Transverse colon (tissue), 3 donors: Measurements from ENCODE around the gene NPAP1.

Source experiments
- EP300 ChIP-seq: sonication (generic); formaldehyde crosslinking; IDR thresholded peaks from one replicate; pipeline ENCODE4 v1.6.1; 2017; ENCODE audit warnings: antibody characterized with exemption, low read depth
- POLR2AphosphoS5 ChIP-seq, 3 donors: sonication (generic); formaldehyde crosslinking; IDR thresholded peaks; one replicate each; pipeline ENCODE4 v1.6.1; 2016; ENCODE audit warnings: antibody characterized with exemption in 3 of 3

- TF ChIP-seq EP300 (no peak), POLR2AphosphoS5 (IDR thresholded peaks at IDR 0.05) (no peak)
These were observed 29.9 kb upstream of the NPAP1 start for GRCh38 chr15:24645627-24646026.
